Measurements from ENCODE around the gene ECT2L. TPM values are rescaled to one million over a fixed set of nuclear protein-coding genes. Genes with fewer than 3 reads are reported as not detected.

Gene ECT2L
- total and polyA plus RNA-seq, 5 experiments from 2014 or later = 0.05 to 0.26 TPM; not detected in 3

- H3K36me3 Mint-ChIP-seq = peaks cover 0 to 6% (median 6%) of the 10 kb centered on the region in 3 donors
- DNase-seq = no peak
- peaks cover 0 to 5% (median 0%) of the 10 kb centered on the region in 9 donors for H3K9me3 Mint-ChIP-seq
- no peak overlapping the region for H3K27ac Mint-ChIP-seq
- no peaks in the 10 kb centered on the region for H3K27me3 Mint-ChIP-seq
- ATAC-seq = no peak
- no peaks in the 10 kb centered on the region for H3K4me1 Mint-ChIP-seq
- POLR2A ChIA-PET = no interaction called here
- no peak overlapping the region for H3K4me3 Mint-ChIP-seq
Measured at GRCh38 chr6:138837246-138837645, 41.4 kb downstream of the ECT2L start.

DNA sequence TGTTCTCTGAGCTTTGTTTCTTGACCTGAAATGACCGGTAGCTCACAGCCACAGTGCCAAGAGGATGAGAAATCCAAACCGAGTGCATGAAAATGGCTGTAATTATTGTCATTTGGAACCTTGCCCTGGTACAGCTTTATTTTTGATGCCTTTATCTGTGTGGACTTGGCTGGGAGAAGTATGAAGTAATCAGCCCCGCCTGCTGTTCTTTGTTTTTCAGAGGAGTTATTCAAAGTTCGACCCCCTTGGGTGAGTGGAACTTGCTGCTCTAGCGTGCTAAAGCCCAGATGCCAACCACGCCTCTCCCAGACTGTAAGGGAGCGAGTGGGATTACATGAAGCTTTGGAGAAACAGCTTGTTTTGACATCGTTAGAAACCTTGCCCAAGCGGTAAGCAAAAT, 48.3 kb downstream of the ECT2L start:
- H3K27me3 Mint-ChIP-seq = no peaks in the 10 kb centered on the region
- DNase-seq (no peak), ATAC-seq (no peak)
- no peaks in the 10 kb centered on the region for H3K4me1 Mint-ChIP-seq
- POLR2A ChIA-PET = interaction anchor here (0.6 kb wide), 1 partner anchor 182 kb away, joined by 4 read pairs; no protein-coding TSS in a partner anchor
- H3K36me3 Mint-ChIP-seq = peaks cover 0 to 6% (median 6%) of the 10 kb centered on the region in 3 donors
- no peak overlapping the region for H3K27ac Mint-ChIP-seq
- H3K4me3 Mint-ChIP-seq = no peak overlapping the region
- peaks cover 0 to 5% (median 0%) of the 10 kb centered on the region in 9 donors for H3K9me3 Mint-ChIP-seq

- H3K4me3 Mint-ChIP-seq = no peak overlapping the region
- H3K27ac Mint-ChIP-seq = no peak overlapping the region
- no peaks in the 10 kb centered on the region for H3K36me3 Mint-ChIP-seq
- POLR2A ChIA-PET = no interaction called here
- no peaks in the 10 kb centered on the region for H3K9me3 Mint-ChIP-seq
- peaks cover 0 to 2% (median 0%) of the 10 kb centered on the region in 5 donors for H3K27me3 Mint-ChIP-seq
- no peaks in the 10 kb centered on the region for H3K4me1 Mint-ChIP-seq
- ATAC-seq (no peak), DNase-seq (no peak)
Measured at GRCh38 chr6:138847884-138848283, 52.0 kb downstream of the ECT2L start.

DNA sequence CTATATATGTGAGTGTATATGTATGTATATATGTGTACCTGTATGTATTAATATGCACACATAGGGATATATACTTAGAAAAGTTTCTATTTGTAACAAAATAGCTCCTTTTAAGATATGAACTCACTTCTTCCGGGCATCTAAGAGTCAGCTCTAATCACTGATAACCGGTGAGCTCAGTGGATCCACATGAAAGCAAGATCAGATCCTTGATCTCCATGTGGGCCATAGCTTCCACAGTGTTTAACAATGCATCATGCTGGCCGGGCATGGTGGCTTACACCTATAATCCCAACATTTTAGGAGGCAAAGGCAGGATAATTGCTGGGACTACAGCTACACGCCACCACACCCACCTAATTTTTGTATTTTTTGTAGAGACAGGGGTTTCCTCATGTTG, 52.6 kb downstream of the ECT2L start:
- no peaks in the 10 kb centered on the region for H3K36me3 Mint-ChIP-seq
- H3K4me3 Mint-ChIP-seq = no peak overlapping the region
- H3K4me1 Mint-ChIP-seq = no peaks in the 10 kb centered on the region
- POLR2A ChIA-PET = no interaction called here
- no peak for ATAC-seq
- H3K9me3 Mint-ChIP-seq = no peaks in the 10 kb centered on the region
- no peak for DNase-seq
- H3K27ac Mint-ChIP-seq = no peak overlapping the region
- peaks cover 0 to 2% (median 0%) of the 10 kb centered on the region in 5 donors for H3K27me3 Mint-ChIP-seq

DNA sequence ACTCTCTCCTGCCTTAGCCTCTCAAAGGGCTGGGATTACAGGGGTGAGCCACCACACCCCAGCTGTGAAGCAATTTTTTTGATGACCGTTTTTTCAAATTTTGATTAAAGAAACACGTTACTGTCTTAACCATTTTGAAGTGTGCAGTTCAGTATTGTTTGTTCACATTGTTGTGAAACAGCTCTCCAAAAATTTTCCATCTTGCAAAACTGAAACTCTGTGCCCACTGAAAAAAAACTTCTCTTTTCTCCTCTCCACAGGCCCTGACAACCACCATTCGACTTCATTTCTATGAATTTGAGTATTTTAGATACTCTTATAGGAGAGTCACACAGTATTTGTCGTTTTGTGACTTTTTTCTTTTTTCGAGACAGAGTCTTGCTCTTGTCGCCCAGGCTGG, 53.9 kb downstream of the ECT2L start:
- Mint-ChIP-seq H3K27me3 (peaks cover 0 to 3% (median 0%) of the 10 kb centered on the region in 5 donors), H3K4me3 (no peak overlapping the region), H3K4me1 (no peaks in the 10 kb centered on the region), H3K27ac (peak overlapping the region in 1 of 10 donors; percentile 56), H3K9me3 (no peaks in the 10 kb centered on the region), H3K36me3 (no peaks in the 10 kb centered on the region)
- no peak for DNase-seq
- POLR2A ChIA-PET = no interaction called here
- ATAC-seq = no peak

DNA sequence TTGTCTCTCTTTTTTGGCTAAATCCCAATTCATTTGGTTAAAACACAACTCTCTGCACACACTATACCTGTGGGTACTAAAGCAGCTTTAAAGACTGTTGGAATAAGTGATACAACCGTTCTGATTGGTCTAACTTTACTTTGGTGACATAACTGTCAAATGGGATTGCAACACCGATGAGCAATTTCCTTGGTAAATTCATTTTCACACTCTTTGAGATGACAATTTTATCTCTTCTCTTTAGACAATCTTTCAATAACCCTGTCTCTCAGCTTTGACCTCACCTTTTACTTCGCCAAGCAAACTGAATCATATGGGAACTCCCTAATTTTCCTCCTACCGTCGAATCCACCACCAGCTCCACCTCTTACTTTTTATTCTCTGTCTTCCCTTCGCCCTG, 60.8 kb downstream of the ECT2L start:
- DNase-seq (no peak), ATAC-seq (no peak)
- no peak overlapping the region for H3K4me3 Mint-ChIP-seq
- H3K27ac Mint-ChIP-seq = no peak overlapping the region
- peaks cover 0 to 1% (median 0%) of the 10 kb centered on the region in 9 donors for H3K9me3 Mint-ChIP-seq
- H3K36me3 Mint-ChIP-seq = no peaks in the 10 kb centered on the region
- peaks cover 0 to 10% (median 7%) of the 10 kb centered on the region in 5 donors for H3K27me3 Mint-ChIP-seq
- H3K4me1 Mint-ChIP-seq = peaks cover 0 to 2% (median 0%) of the 10 kb centered on the region in 4 donors
- POLR2A ChIA-PET = no interaction called here

GRCh38 chr6:138857775-138858174, 61.9 kb downstream of the ECT2L start:
- peaks cover 0 to 2% (median 0%) of the 10 kb centered on the region in 9 donors for H3K9me3 Mint-ChIP-seq
- H3K36me3 Mint-ChIP-seq = no peaks in the 10 kb centered on the region
- H3K4me1 Mint-ChIP-seq = peaks cover 0 to 2% (median 0%) of the 10 kb centered on the region in 4 donors
- POLR2A ChIA-PET = no interaction called here
- no peak for DNase-seq
- peaks cover 0 to 19% (median 7%) of the 10 kb centered on the region in 5 donors for H3K27me3 Mint-ChIP-seq
- no peak for ATAC-seq
- no peak overlapping the region for H3K4me3 Mint-ChIP-seq
- peak overlapping the region in 1 of 10 donors; percentile 9 for H3K27ac Mint-ChIP-seq

- Mint-ChIP-seq H3K36me3 (no peaks in the 10 kb centered on the region), H3K27ac (no peak overlapping the region), H3K4me1 (peaks cover 0 to under 1% (median 0%) of the 10 kb centered on the region in 4 donors), H3K4me3 (no peak overlapping the region), H3K9me3 (peaks cover 0 to 2% (median 0%) of the 10 kb centered on the region in 9 donors), H3K27me3 (peaks cover 3 to 15% (median 9%) of the 10 kb centered on the region in 5 donors)
- POLR2A ChIA-PET = no interaction called here
- DNase-seq (no peak), ATAC-seq (no peak)
Measured at GRCh38 chr6:138862456-138862855, 66.6 kb downstream of the ECT2L start.

DNA sequence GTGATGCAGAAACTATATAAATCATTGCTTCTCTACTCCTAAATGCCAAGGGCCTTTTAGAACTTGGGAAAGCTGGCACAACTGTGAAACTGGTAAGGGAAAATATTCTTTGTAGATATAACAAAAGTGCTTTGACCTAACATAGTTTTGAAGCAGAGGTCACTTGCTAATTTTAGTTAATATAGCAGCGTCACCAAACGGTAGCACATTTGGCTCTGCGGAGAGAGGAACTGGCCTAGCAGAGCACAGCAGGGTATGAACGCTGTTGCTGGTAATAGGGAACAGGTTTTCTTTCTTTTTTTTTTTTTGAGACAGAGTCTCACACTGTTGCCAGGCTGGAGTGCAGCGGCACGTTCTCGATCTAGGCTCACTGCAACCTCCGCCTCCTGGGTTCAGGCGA, 67.4 kb downstream of the ECT2L start:
- no peak for DNase-seq
- Mint-ChIP-seq H3K36me3 (no peaks in the 10 kb centered on the region), H3K4me3 (no peak overlapping the region), H3K27ac (no peak overlapping the region), H3K27me3 (peaks cover 3 to 11% (median 9%) of the 10 kb centered on the region in 5 donors), H3K9me3 (peaks cover 0 to 2% (median 0%) of the 10 kb centered on the region in 9 donors), H3K4me1 (no peaks in the 10 kb centered on the region)
- ATAC-seq = no peak
- POLR2A ChIA-PET = no interaction called here

DNA sequence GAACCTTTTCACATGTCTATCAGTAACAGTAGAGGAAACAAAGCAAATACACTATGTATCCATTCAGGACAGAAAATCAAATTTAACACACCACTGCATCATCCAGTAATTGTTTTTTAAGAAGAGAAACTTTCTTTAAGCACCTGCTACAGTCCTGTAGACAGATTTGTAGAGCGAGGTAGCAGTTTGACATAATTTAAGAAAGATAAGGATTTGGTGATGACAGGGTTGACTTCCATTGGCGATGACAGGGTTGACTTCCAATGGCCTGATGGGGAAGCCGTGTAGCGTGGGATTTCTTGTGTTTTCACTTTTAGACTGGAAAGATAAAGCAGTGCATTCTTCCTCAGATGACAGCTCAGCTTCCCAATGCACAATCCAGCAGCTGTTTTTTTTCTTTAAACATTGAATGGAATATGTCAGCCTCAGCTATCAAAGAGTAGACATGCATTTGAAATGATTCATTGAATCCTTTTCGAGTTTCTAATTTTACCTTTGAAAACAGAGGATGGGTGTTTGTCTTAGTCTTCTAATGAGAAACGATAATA, 68.5 kb downstream of the ECT2L start:
- DNase-seq (no peak), ATAC-seq (no peak)
- H3K9me3 Mint-ChIP-seq = peaks cover 0 to 2% (median 0%) of the 10 kb centered on the region in 9 donors
- POLR2A ChIA-PET = no interaction called here
- peaks cover 3 to 11% (median 9%) of the 10 kb centered on the region in 5 donors for H3K27me3 Mint-ChIP-seq
- no peak overlapping the region for H3K4me3 Mint-ChIP-seq
- no peaks in the 10 kb centered on the region for H3K4me1 Mint-ChIP-seq
- H3K36me3 Mint-ChIP-seq = no peaks in the 10 kb centered on the region
- H3K27ac Mint-ChIP-seq = no peak overlapping the region

- ATAC-seq (no peak), DNase-seq (no peak)
- Mint-ChIP-seq H3K27ac (no peak overlapping the region), H3K36me3 (peaks cover 0 to 2% (median 0%) of the 10 kb centered on the region in 3 donors), H3K4me3 (no peak overlapping the region), H3K27me3 (peaks cover 3 to 11% (median 9%) of the 10 kb centered on the region in 5 donors), H3K4me1 (no peaks in the 10 kb centered on the region), H3K9me3 (peaks cover 0 to 2% (median 0%) of the 10 kb centered on the region in 9 donors)
- POLR2A ChIA-PET = no interaction called here
Measured at GRCh38 chr6:138865480-138866109, 69.7 kb downstream of the ECT2L start.

- peaks cover 0 to 11% (median 4%) of the 10 kb centered on the region in 5 donors for H3K27me3 Mint-ChIP-seq
- no peaks in the 10 kb centered on the region for H3K4me1 Mint-ChIP-seq
- H3K36me3 Mint-ChIP-seq = peaks cover 0 to 2% (median 0%) of the 10 kb centered on the region in 3 donors
- no peak overlapping the region for H3K4me3 Mint-ChIP-seq
- DNase-seq (no peak), ATAC-seq (no peak)
- POLR2A ChIA-PET = no interaction called here
- H3K27ac Mint-ChIP-seq = no peak overlapping the region
- no peaks in the 10 kb centered on the region for H3K9me3 Mint-ChIP-seq
Measured at GRCh38 chr6:138868181-138868580, 72.3 kb downstream of the ECT2L start.

DNA sequence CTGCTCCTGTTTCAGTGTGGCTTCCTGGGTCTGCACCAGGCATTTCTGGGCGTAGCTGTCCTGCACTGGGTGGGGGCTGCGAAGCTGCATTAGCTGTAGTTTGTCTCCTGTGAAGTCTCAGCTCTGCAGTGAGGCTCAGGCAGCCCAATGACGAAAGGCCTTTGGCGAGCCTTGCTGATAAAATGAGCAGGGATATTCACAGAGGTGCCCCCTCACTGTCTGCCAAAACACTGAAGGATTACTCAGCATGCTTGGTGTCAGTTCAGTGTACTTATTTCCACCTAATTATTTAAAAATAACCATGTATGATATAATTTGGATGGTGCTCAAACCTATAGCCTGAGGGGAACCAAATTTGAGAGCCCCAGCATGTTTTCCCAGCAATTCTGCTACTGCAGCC, 73.5 kb downstream of the ECT2L start:
- no peak overlapping the region for H3K27ac Mint-ChIP-seq
- POLR2A ChIA-PET = no interaction called here
- no peak overlapping the region for H3K4me3 Mint-ChIP-seq
- H3K4me1 Mint-ChIP-seq = no peaks in the 10 kb centered on the region
- no peak for ATAC-seq
- no peak for DNase-seq
- H3K36me3 Mint-ChIP-seq = peaks cover 0 to 2% (median 0%) of the 10 kb centered on the region in 3 donors
- no peaks in the 10 kb centered on the region for H3K9me3 Mint-ChIP-seq
- H3K27me3 Mint-ChIP-seq = peaks cover 0 to 8% (median 4%) of the 10 kb centered on the region in 5 donors
